ENCODE results near the gene TNRC6B.
A peak's percentile ranks its signal among the peaks of the same experiment; 100 is the strongest.

TNRC6B gene

GRCh38 chr22:40345271-40345670, 167.5 kb downstream of the TNRC6B start:
- Histone ChIP-seq H3K27ac (ENCODE audit: insufficient read depth, low read length, poor library complexity, severe bottlenecking) (peak overlapping the region; percentile 81), H3K4me3 (ENCODE audit: insufficient read depth, low read depth, low read length, poor library complexity, severe bottlenecking) (peak overlapping the region; percentile 76), H3K4me1 (ENCODE audit: control insufficient read depth, insufficient read depth, low read length, poor library complexity, severe bottlenecking) (peaks cover 42% of the 10 kb centered on the region), H3K9me3 (ENCODE audit: control insufficient read depth, low read length) (no peaks in the 10 kb centered on the region), H3K36me3 (ENCODE audit: control insufficient read depth, insufficient read depth, low read length) (peaks cover 16% of the 10 kb centered on the region), H3K27me3 (replicated peaks; ENCODE audit: control insufficient read depth, insufficient read depth, low read length, poor library complexity, severe bottlenecking) (no peaks in the 10 kb centered on the region)
- DNase-seq, result peak; percentile 20 to 49 (median 38)

DNA sequence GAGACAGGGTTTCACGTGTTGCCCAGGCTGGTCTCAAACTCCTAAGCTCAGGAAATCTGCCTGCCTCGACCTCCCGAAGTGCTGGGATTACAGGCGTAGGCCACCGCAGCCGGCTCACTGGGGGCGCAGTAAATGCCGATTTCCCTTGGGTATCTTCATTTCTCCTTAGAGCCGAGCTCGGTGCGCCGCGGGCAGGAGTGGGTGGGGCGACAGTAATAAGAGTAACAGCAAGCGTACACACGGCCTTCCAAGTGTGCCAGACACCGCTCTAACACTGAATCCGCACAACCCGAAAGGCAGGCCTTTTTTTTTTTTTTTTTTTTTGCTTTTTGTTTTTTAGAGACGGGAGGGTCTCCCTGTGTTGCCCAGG, 168.1 kb downstream of the TNRC6B start:
- DNase-seq, result peak in 2 of 3 donors; percentile 24 to 44
- Histone ChIP-seq H3K9me3 (ENCODE audit: control insufficient read depth, low read length) (no peaks in the 10 kb centered on the region), H3K27me3 (replicated peaks; ENCODE audit: control insufficient read depth, insufficient read depth, low read length, poor library complexity, severe bottlenecking) (no peaks in the 10 kb centered on the region), H3K4me3 (ENCODE audit: insufficient read depth, low read depth, low read length, poor library complexity, severe bottlenecking) (peak overlapping the region; percentile 76), H3K4me1 (ENCODE audit: control insufficient read depth, insufficient read depth, low read length, poor library complexity, severe bottlenecking) (peaks cover 42% of the 10 kb centered on the region), H3K27ac (ENCODE audit: insufficient read depth, low read length, poor library complexity, severe bottlenecking) (peak overlapping the region; percentile 81), H3K36me3 (ENCODE audit: control insufficient read depth, insufficient read depth, low read length) (peaks cover 21% of the 10 kb centered on the region)

GRCh38 chr22:40346185-40347118, 168.7 kb downstream of the TNRC6B start, which contains the start of gene ADSL:
ADSL (plus strand) TSS chr22:40346500; CDS start chr22:40346559, 59 bp downstream.
- peak within 1 kb of the TSS; percentile 76 for H3K4me3 ChIP-seq (ENCODE audit: insufficient read depth, low read depth, low read length, poor library complexity, severe bottlenecking)
- no peaks in the 10 kb centered on the region for H3K27me3 ChIP-seq (replicated peaks; ENCODE audit: control insufficient read depth, insufficient read depth, low read length, poor library complexity, severe bottlenecking)
- peak; percentile 61 to 74 (median 70) for DNase-seq
- H3K4me1 ChIP-seq (ENCODE audit: control insufficient read depth, insufficient read depth, low read length, poor library complexity, severe bottlenecking), result peaks cover 41% of the 10 kb centered on the region
- H3K27ac ChIP-seq (ENCODE audit: insufficient read depth, low read length, poor library complexity, severe bottlenecking), result peak within 1 kb of the TSS; percentile 81
- H3K36me3 ChIP-seq (ENCODE audit: control insufficient read depth, insufficient read depth, low read length), result peaks cover 25% of the 10 kb centered on the region
- H3K9me3 ChIP-seq (ENCODE audit: control insufficient read depth, low read length), result no peaks in the 10 kb centered on the region

DNA sequence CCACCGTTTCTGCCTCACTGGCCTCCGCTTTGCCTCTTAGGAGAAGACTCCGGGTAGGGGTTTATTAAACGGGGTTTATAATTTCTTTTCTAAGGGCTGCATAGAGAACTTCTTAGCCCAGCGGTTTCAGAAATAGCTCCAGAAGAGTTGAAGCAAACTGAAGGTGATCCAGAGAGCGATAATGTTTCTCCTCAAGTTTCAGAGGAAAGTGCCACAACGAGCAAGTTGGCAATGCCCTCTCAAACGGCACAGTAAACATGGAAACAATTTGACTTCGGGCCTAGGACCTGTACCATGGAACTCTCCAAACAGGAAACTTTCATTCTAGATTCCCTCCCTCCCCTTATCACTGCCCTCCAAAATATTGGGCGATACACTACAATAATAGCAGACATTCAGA, 169.6 kb downstream of the TNRC6B start:
- peaks cover 33% of the 10 kb centered on the region for H3K4me1 ChIP-seq (ENCODE audit: control insufficient read depth, insufficient read depth, low read length, poor library complexity, severe bottlenecking)
- peak overlapping the region; percentile 76 for H3K4me3 ChIP-seq (ENCODE audit: insufficient read depth, low read depth, low read length, poor library complexity, severe bottlenecking)
- H3K27ac ChIP-seq (ENCODE audit: insufficient read depth, low read length, poor library complexity, severe bottlenecking), result peak overlapping the region; percentile 81
- H3K27me3 ChIP-seq (replicated peaks; ENCODE audit: control insufficient read depth, insufficient read depth, low read length, poor library complexity, severe bottlenecking), result no peaks in the 10 kb centered on the region
- DNase-seq, result no peak
- no peaks in the 10 kb centered on the region for H3K9me3 ChIP-seq (ENCODE audit: control insufficient read depth, low read length)
- peaks cover 34% of the 10 kb centered on the region for H3K36me3 ChIP-seq (ENCODE audit: control insufficient read depth, insufficient read depth, low read length)

GRCh38 chr22:40348025-40348658, 170.4 kb downstream of the TNRC6B start:
- peaks cover 29% of the 10 kb centered on the region for H3K4me1 ChIP-seq (ENCODE audit: control insufficient read depth, insufficient read depth, low read length, poor library complexity, severe bottlenecking)
- H3K27me3 ChIP-seq (replicated peaks; ENCODE audit: control insufficient read depth, insufficient read depth, low read length, poor library complexity, severe bottlenecking), result no peaks in the 10 kb centered on the region
- no peaks in the 10 kb centered on the region for H3K9me3 ChIP-seq (ENCODE audit: control insufficient read depth, low read length)
- DNase-seq, result peak; percentile 35 to 53 (median 52)
- H3K36me3 ChIP-seq (ENCODE audit: control insufficient read depth, insufficient read depth, low read length), result peaks cover 41% of the 10 kb centered on the region
- H3K4me3 ChIP-seq (ENCODE audit: insufficient read depth, low read depth, low read length, poor library complexity, severe bottlenecking), result peak overlapping the region; percentile 76
- H3K27ac ChIP-seq (ENCODE audit: insufficient read depth, low read length, poor library complexity, severe bottlenecking), result peak overlapping the region; percentile 81

DNA sequence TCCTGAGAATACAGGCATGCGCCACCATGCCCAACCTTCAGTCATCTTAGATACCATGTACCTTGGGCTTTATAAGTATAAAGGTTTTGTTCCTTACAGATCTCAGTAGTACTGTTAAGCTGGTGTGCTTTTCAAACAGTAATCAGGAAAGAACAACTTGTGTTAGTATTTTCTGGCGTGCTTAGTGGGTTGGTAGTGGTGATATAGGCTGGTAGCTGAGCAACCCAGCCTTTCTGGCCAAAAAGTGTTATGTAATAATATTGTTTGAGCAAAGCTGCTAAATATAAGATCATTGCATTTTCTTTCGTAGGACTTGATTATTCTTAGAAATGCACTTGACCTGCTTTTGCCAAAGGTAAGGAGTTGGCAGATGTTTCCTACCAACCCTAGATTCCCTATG, 175.0 kb downstream of the TNRC6B start:
- Histone ChIP-seq H3K36me3 (ENCODE audit: control insufficient read depth, insufficient read depth, low read length) (peaks cover 71% of the 10 kb centered on the region), H3K9me3 (ENCODE audit: control insufficient read depth, low read length) (no peaks in the 10 kb centered on the region), H3K4me1 (ENCODE audit: control insufficient read depth, insufficient read depth, low read length, poor library complexity, severe bottlenecking) (peaks cover 8% of the 10 kb centered on the region), H3K4me3 (ENCODE audit: insufficient read depth, low read depth, low read length, poor library complexity, severe bottlenecking) (no peak overlapping the region), H3K27ac (ENCODE audit: insufficient read depth, low read length, poor library complexity, severe bottlenecking) (no peak overlapping the region), H3K27me3 (replicated peaks; ENCODE audit: control insufficient read depth, insufficient read depth, low read length, poor library complexity, severe bottlenecking) (no peaks in the 10 kb centered on the region)
- no peak for DNase-seq

- Histone ChIP-seq H3K27me3 (replicated peaks; ENCODE audit: control insufficient read depth, insufficient read depth, low read length, poor library complexity, severe bottlenecking) (no peaks in the 10 kb centered on the region), H3K4me1 (ENCODE audit: control insufficient read depth, insufficient read depth, low read length, poor library complexity, severe bottlenecking) (no peaks in the 10 kb centered on the region), H3K27ac (ENCODE audit: insufficient read depth, low read length, poor library complexity, severe bottlenecking) (no peak overlapping the region), H3K4me3 (ENCODE audit: insufficient read depth, low read depth, low read length, poor library complexity, severe bottlenecking) (no peak overlapping the region), H3K9me3 (ENCODE audit: control insufficient read depth, low read length) (no peaks in the 10 kb centered on the region), H3K36me3 (ENCODE audit: control insufficient read depth, insufficient read depth, low read length) (peaks cover 92% of the 10 kb centered on the region)
- no peak for DNase-seq
Measured at GRCh38 chr22:40361100-40361499, 183.4 kb downstream of the TNRC6B start.

GRCh38 chr22:40363059-40363458, 185.3 kb downstream of the TNRC6B start:
- Histone ChIP-seq H3K36me3 (ENCODE audit: control insufficient read depth, insufficient read depth, low read length) (peaks cover 97% of the 10 kb centered on the region), H3K27ac (ENCODE audit: insufficient read depth, low read length, poor library complexity, severe bottlenecking) (no peak overlapping the region), H3K9me3 (ENCODE audit: control insufficient read depth, low read length) (no peaks in the 10 kb centered on the region), H3K4me3 (ENCODE audit: insufficient read depth, low read depth, low read length, poor library complexity, severe bottlenecking) (no peak overlapping the region), H3K27me3 (replicated peaks; ENCODE audit: control insufficient read depth, insufficient read depth, low read length, poor library complexity, severe bottlenecking) (no peaks in the 10 kb centered on the region), H3K4me1 (ENCODE audit: control insufficient read depth, insufficient read depth, low read length, poor library complexity, severe bottlenecking) (no peaks in the 10 kb centered on the region)
- no peak for DNase-seq

DNA sequence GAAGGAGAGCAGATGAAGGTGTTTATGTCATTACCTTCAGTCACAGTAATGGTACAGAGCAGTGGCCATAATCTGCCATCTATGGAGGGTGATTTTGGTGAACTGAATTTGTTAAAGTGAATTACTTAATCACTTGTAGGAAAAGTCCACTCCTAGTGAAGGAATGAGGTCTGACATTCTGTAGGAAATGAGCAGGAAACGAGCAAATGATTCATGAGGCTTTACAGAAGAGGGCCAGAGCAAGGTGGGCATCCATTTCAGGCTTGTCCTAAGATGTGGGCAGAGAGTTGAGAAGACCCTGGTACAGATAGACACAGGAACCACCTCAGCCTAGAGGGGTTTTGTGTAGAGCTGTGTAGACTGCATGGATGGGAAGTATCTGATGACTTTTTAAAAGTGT, 186.7 kb downstream of the TNRC6B start:
- H3K9me3 ChIP-seq (ENCODE audit: control insufficient read depth, low read length), result no peaks in the 10 kb centered on the region
- no peaks in the 10 kb centered on the region for H3K27me3 ChIP-seq (replicated peaks; ENCODE audit: control insufficient read depth, insufficient read depth, low read length, poor library complexity, severe bottlenecking)
- no peak for DNase-seq
- no peak overlapping the region for H3K4me3 ChIP-seq (ENCODE audit: insufficient read depth, low read depth, low read length, poor library complexity, severe bottlenecking)
- no peak overlapping the region for H3K27ac ChIP-seq (ENCODE audit: insufficient read depth, low read length, poor library complexity, severe bottlenecking)
- H3K36me3 ChIP-seq (ENCODE audit: control insufficient read depth, insufficient read depth, low read length), result peaks cover 86% of the 10 kb centered on the region
- no peaks in the 10 kb centered on the region for H3K4me1 ChIP-seq (ENCODE audit: control insufficient read depth, insufficient read depth, low read length, poor library complexity, severe bottlenecking)

GRCh38 chr22:40366068-40366467, 188.3 kb downstream of the TNRC6B start:
- Histone ChIP-seq H3K4me1 (ENCODE audit: control insufficient read depth, insufficient read depth, low read length, poor library complexity, severe bottlenecking) (no peaks in the 10 kb centered on the region), H3K4me3 (ENCODE audit: insufficient read depth, low read depth, low read length, poor library complexity, severe bottlenecking) (no peak overlapping the region), H3K9me3 (ENCODE audit: control insufficient read depth, low read length) (no peaks in the 10 kb centered on the region), H3K27ac (ENCODE audit: insufficient read depth, low read length, poor library complexity, severe bottlenecking) (no peak overlapping the region), H3K27me3 (replicated peaks; ENCODE audit: control insufficient read depth, insufficient read depth, low read length, poor library complexity, severe bottlenecking) (no peaks in the 10 kb centered on the region), H3K36me3 (ENCODE audit: control insufficient read depth, insufficient read depth, low read length) (peaks cover 70% of the 10 kb centered on the region)
- no peak for DNase-seq

All from effector memory CD4-positive, alpha-beta T cell (primary cell).